HG02938 (cell line): Measurements from ENCODE around the gene UGT3A1.
"Not testable (repeated sequence)": the region's sequence is repeated elsewhere in the genome, so short reads cannot be mapped to it uniquely, and the experiment has no call there.

Experiments
- ATAC-seq: cut with Tn5 transposase; IDR thresholded peaks from one replicate; pipeline ENCODE4 v1.9.1; 2021; ENCODE audit warnings: mild to moderate bottlenecking, moderate library complexity; ENCODE audit not compliant: unreplicated experiment

The UGT3A1 gene

DNA sequence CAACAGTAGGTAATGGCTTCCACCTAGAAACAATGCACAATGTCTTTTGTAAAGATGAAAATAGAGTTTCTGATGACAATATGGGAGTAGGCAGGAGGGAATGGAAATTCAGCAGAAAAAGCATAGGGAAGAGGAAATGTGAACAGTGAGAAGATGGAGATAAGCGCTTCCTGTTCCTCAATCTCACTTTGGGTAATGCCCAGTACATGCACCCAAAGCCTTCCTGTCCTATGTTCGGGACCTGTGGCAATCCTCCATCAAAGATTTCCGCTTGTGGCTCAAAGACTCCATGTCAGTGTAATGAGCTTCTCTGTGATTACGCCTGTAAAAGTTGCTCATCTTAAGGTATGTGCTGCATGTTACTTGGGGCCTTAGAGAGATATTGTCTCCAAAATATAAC is 2.7 kb downstream of the UGT3A1 start:
- no peak for ATAC-seq

DNA sequence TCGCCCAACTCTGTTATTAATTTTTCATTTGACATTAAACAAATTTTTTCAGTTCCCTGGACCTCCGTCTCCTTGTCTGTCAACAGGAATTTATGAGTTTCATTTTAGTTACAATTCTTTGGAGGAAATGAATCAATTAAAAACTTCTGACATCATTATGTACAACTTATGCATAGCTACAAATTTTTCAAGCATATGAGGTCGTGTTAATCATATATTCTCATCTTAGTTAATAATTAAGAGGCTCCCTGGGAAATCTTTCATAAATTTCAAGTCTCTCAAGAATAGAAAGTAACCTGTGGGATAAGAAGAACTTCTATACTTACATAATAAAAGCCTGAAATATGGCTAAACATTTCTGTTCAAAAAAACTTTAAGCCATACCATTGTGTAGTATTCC is 3.4 kb downstream of the UGT3A1 start:
- ATAC-seq: no peak

- ATAC-seq: no peak
These were observed 11.5 kb downstream of the UGT3A1 start for GRCh38 chr5:35979715-35980114.

- not testable (repeated sequence) for ATAC-seq
These were observed 14.3 kb downstream of the UGT3A1 start for GRCh38 chr5:35976859-35977258.

DNA sequence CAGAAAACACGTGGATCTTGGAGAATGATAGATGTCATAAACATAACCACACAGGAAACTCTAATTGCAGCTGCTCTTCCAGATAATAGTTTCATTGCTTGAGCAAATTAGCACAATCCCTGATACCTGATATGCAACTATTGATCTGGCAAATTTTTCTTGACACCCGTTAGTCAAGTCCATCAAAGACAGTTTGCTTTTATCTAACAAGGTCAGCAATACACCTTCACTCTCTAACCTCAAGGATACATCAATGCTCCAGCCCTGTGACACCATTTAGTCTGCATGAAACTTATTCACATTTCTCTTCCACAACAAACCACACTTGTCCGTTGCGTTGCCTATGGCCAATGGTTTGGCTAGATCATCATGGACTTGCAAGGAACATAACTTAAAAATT is 16.6 kb downstream of the UGT3A1 start:
- ATAC-seq: no peak

DNA sequence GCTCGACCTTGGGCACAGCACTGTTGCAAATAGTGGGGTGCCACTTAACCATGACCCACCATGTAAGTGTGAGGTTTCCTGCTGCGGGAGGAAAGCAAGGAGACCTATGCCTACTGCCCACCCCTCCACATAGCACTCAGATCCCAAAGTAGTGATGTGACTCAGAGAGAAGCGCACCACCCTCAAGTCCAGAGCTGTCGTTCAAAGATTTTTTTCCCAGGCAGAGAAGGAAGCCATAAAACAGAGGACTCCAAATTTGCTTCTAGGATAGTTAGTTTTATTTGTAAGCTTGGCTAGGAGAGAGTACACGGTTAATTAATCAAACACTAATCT is 19.3 kb downstream of the UGT3A1 start:
- no peak for ATAC-seq

DNA sequence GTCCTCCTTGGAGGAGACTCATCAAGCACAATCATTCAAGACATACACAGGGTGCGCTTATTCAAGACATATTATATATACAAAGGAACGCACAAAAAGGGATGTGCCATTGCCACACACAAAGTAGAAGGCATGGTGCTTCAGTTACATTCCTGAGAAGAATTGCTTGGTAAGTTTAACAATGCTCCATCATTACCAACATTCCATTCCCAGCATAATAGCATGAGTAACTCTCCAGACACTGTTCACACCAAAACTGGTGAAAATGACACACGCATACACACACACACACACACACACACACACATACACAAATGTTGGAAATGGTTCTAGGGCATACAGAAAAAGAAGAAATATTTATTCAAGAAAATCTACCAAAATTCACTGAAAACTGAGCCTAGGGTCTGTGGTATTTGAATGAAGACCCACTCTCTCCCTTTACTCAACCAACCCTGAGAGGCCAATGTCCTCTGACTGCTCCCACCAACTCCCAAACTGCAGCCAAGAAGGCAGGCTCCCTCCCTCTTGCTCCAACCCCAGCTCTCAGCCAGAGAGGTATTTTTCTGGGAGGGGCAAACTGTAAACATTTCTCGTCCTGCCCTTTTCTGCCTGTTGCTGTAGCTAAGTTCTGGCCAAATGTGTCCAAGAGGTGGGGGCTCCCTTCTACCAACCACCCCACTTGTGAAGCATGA is 19.9 kb downstream of the UGT3A1 start:
- ATAC-seq: no peak

DNA sequence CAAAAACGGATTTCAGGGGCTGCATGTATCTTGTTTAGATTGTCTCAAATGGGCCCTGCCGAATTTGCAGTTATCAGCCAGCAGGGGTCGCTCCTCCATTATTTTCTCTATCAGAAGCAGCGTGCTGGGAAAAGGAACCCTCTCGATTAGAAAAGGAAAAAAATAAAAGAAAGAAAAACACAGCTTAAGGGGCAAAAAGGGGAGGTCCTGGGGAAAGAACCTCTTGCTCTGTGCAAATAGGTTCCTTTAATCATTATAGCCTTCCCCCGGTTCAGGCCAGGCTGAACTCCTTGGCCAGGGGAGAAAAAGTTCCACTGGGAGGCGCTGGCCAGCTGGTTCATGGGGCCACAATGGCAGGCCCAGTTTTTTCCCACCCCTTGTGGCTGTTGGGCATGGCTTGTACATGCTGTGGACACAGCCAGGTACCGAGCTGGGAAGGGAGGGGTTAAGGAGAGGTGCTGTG is 27.8 kb downstream of the UGT3A1 start:
- ATAC-seq: no peak

GRCh38 chr5:35960328-35960727 is 30.9 kb downstream of the UGT3A1 start:
- ATAC-seq: no peak

DNA sequence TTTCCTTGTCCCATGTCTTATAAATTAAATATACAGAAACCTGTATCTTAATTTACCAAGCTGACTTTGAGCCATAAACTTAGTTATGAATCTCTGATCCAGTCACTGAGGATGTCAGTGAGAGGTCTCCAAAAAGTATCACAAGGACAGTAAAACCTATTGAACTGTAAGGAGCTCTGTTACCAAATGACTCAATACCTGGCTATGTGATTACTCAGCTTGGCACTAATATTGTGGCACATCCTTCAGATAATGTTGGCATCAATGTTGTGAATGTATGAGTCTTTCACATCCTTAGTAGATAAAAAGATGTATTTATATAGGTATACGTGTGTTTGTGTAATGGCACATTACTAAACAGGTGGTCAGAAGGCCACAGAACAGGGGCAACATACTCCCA is 34.8 kb downstream of the UGT3A1 start:
- no peak for ATAC-seq

GRCh38 chr5:35954175-35954574 is 37.0 kb downstream of the UGT3A1 start:
- ATAC-seq: no peak

DNA sequence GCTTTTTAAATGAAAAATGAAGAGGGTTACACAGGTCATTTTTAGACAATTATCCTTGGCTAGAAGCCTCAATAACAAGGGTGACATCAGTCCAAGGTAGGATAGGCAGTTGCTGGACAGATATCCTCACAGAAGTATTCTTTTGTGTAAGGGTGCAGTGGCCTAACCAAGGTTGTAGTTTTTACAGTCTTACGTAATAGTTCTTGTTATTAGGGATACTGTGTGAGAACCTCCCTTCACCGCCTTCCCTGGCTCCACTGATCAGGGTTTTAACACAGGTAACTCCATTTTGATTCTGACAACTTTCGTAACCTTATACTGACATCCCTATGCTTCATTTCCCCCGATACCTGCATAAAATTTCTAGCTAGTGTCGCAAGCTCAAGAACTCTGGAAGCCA is 44.1 kb downstream of the UGT3A1 start:
- ATAC-seq: no peak

DNA sequence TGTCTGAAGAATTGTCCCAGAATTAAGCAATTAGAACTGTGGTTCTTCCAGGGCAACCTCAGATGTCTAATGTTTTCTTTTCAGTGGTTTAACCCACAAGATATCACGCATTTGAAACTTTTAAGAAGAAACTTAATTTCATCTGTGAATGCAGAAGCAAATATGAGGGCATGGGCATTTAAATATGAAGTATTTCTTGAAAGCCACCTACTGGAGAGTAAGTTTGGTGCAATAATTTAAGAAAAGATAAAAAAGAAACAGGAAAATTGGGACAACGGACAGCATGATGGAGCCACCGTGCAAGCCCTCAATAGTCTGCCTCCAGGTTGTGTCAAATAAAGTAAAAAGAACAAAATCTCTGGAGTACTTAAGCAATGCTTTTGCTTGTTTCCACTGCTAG is 51.6 kb downstream of the UGT3A1 start:
- no peak for ATAC-seq

DNA sequence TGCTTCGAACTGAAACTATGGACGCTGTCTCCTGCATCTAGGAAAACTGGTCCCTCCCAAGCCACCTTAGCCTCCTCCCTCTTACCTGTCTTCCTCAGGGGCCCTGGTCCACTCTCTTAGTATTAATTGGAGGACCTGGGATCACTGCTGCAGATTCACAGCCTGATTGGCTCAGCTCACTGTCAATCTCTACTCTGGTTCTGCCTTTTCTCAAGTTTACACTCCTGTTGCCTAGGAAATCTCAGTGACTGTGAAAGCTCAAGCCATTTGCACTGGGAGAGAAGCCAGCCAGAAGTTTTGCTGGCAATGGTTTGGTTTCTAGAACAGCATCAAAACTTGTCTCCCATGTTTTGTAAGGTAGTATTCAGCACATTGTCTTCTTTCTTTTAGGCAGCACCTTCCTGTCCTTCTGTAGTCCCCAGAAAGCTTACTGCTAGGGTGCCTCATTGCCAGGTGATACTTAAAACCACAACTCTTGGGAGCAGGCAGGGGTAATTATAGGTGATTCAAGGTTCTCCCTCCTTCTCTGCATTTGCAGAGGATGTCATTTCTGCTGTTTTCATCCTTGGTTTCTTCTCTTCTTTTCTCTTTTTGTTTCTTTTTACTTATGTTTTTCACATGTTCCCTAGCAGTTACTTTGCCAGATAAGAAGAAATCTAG is 52.5 kb downstream of the UGT3A1 start, which contains the start of gene CAPSL:
Gene CAPSL (minus strand): TSS at position 55 of the 660 bp plus-strand sequence. CDS start 17,502 bp downstream, outside the sequence.
- ATAC-seq: peak; percentile 52

- ATAC-seq: peak; percentile 74
These were observed 64.7 kb downstream of the UGT3A1 start for GRCh38 chr5:35926389-35927051.

GRCh38 chr5:35924950-35925722 is 66.1 kb downstream of the UGT3A1 start:
- ATAC-seq: peak; percentile 50

DNA sequence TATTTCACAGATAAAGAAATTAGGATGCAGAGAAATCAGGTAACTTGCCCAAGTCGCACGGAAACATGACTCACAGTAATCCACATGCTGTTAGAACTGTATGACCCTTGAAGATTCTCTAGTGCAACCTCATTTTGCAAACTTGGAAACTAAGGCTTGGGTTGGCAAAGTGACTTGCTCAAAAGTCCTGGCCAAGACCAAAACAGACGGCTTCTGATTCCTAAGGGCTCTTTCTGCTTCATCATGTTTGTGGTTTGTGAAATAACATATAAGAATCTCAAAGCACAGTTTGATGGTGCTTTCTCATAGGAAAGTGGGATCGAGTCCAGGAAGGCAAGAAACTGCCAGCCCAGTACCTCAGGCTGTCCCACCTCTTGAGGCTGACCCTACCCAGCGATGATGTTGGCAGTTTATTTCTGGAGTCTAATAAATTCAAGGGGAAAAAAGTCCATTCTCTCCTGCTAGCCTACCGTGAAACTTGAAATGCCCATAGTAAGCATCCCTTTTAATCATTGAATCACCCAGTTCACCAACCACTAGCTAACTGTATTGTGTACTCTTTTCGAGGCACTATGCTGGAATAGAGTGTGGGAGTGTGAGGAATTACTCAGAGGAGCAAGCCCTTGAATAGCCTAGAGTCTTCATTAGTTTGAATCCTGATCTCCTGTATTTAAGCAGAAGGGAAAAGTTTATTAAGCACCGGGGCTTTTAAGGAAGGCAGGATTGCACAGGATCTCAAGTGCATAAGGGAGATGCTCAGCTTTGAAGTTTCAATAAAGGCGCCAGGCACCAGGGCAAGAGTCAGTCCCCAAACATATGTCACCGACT is 66.9 kb downstream of the UGT3A1 start:
- ATAC-seq: no peak

- ATAC-seq: no peak
These were observed 68.7 kb downstream of the UGT3A1 start for GRCh38 chr5:35922468-35922867.

- no peak for ATAC-seq
These were observed 69.3 kb downstream of the UGT3A1 start for GRCh38 chr5:35921930-35922329.

GRCh38 chr5:35920890-35921289 is 70.3 kb downstream of the UGT3A1 start:
- no peak for ATAC-seq
